GM21619 (cell line): ENCODE measurements around the gene VSTM2L.

ENCODE experiments used
- ATAC-seq: cut with Tn5 transposase; IDR thresholded peaks from one replicate; pipeline ENCODE4 v1.9.1; 2021; ENCODE audit not compliant: unreplicated experiment

The VSTM2L gene

DNA sequence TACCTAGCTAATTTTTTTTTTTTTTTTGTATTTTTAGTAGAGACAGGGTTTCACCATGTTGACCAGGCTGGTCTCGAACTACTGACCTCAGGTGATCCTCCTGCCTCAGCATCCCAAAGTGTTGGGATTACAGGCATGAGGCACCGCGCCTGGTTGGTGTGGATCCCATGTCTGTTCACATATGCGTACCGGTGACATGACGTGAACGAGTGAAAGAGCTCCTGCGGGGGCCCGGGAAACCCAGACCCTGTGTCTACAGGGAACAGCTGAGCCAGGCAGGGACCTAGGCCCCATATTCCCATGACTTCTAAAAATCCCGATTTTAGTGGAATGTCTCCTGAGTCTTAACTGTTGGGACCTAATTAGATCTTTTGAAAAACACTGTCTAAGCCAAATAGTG lies 33.1 kb downstream of the VSTM2L start:
- ATAC-seq, result no peak

DNA sequence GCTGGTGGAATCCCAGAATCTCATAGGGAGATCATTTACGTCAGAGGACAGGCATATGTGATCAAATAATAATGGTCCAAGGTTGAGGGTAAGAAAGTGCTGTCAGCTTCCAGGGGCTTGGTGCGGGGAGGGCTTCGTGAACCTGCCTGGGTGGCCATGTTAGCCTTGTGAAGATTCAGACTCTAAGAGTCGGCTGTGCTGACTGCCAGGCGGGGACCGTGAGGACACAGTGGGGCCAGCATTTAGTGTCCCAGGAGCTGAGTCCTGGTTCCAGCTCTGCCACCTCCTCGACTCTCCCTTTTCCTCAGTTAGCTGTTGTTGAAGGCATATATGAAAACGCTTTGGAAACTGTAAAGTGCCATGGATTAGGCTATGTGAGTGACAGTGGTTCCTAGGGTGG lies 33.5 kb downstream of the VSTM2L start:
- ATAC-seq, result no peak

DNA sequence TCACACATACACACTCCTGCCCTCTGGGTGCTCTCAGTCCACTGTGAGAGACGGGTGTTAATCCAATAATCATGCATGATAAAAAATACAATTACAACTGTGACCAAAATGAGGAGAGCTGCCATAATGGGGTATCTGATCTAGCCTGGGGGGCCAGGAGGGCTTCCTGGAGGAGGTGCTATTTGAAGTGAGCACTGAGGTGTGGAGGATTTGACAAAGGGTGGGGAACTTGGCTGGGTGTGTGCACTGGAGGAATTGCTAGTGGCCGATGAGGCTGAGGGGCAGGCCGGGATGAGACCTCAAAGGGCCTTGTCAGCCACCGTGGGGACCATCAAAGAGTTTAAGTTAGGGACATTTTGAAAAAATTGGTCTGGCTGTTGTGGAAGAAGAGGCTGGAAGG lies 34.8 kb downstream of the VSTM2L start:
- no peak for ATAC-seq

DNA sequence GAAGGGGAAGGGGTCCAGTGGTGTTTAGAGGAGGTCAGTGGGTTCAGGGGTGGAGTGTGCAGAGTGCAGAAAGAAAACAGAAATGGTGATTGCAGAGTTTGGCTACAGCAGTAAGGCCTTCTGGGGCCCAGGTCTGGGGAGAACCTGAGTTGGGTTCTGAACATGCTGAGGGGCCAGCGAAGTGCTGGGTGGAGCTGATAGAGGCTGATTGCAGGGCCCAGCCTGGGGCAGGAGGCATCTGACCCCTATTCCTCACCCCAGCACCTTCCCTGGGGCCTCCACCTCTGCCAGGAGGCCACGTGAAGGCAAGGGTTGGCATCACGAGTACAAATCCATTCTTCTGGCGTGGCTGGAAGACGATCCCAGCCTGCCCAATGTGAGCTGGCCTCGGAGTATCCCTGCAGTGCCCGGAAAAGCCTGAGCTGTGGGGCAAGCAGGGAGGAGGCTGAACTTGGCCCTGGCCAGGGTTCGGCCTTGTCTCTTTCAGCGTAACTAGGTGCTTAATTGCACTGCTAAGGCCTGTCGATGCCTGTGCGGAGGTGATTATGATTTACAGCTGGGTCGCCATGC lies 35.3 kb downstream of the VSTM2L start:
- no peak for ATAC-seq

DNA sequence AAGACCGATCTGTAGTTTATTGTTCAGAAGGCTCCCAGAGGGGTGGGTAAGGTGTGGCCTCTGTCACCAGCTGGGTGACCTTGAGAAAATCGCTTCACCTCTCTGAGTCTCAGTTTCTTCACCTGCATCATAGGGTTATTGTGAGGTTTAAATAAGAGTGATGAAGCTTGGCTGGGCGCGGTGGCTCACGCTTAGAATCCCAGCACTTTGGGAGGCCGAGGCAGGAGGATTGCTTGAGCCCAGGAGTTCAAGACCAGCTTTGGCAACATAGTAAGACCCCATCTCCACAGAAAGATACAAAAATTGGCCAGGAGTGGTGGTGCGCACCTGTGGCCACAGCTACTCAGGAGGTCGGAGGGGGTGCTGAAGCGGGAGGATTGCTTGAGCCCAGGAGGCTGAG lies 36.0 kb downstream of the VSTM2L start:
- no peak for ATAC-seq

DNA sequence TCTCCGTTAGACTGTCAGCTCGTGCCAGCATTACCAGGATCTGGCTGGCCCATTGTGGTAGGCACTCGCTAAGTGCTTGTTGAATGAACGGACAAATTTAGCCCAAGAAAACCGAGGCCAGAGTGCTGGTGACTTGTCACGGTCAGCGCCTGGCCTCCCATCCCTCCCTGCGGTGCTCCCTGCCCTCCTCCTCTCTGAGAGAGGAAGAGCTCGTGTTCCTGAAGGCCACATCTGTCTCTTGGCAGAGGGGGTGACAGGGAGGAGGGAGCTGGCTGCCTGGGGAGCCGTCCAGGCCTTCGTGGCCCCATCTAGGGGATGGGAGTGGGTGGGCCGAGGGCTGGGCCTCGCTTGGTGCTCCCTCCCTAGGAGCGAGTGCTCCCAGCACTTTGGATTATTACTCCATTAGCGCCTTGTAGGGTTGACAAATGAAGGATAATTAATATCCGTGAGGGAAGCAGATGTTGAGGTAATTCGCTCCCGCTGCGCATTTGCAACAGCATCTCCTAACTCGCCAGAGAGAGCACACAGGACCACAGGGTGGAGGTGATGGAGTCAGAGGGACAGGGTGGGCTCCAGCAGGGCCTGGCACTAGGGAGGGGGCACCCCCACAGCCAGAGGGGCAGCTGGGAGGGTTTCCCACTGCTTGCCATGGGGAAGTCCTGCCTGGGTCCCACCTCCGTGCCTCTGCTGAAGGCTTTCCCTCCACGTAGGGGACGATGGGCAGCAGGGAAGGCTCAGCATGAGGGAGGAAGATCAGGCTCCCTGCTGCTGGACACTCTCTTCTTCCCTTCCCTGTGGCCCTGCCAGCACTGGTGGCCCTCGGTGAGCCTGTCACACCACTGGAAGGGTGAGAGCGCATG lies 37.0 kb downstream of the VSTM2L start:
- ATAC-seq, result no peak

DNA sequence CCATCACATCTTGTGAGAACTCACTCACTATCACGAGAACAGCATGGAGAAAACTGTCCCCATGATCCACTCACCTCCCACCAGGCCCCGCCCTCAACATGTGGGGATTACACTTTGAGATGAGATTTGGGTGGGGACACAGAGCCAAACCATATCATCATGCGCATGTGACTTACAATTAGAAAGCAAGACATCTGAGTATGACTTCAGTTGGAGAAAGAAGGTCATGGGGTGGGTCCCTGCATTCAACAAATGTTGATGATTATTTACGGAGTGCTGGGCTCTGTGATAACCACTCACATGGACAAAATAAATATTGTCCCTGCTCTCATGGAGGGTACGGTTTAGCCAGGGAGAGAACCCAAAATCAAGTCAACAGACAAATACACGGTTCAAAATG lies 37.9 kb downstream of the VSTM2L start:
- no peak for ATAC-seq

DNA sequence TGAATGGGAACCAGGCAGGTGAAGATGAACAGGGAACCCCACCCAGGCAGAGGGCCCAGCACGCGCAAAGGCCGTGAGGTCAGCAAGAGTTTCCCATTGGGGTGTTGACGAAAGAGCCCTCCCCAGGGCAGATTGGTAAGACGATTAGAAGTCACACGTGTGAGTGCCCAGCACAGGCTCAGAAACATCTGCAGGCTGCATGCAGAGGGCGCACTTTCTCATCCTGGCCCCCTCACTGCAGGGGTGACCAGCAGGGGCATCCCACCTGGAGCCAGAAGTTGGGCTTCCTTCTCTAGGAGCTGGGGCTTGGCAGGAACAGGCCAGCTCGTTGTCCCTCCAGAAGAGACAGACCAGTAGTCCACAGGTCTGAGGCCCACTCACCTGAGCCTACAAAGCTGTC lies 38.4 kb downstream of the VSTM2L start:
- no peak for ATAC-seq

DNA sequence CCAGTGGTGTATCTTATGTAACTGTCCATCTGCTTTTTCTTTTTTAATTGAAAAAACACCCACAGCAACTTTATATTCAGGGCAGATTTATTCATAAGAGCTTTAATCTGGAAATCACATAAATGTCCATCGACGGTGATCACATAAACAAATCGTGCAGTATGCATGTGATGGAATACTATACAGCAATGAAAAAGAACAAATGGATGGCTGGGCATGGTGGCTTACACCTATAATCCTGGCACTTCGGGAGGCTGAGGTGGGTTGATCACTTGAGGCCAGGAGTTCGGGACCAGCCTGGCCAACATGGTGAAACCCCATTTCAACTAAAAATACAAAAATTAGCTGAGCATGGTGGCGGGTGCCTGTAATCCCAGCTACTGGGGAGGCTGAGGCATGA lies 39.1 kb downstream of the VSTM2L start:
- ATAC-seq, result no peak

DNA sequence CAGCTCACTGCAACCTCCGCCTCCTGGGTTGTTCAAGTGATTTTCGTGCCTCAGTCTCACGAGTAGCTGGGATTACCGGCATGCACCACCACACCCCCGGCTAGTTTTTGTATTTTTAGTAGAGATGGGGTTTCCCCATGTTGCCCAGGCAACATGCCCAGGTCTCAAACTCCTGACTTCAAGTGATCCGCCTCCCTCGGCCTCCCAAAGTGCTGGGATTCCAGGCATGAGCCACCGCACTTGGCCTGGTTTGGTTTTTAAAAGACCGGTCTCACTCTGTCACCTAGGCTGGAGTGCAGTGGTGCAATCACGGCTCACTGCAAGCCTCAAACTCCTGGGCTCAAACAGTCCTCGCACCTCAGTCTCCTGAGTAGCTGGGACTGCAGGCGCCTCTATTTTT lies 40.1 kb downstream of the VSTM2L start:
- no peak for ATAC-seq

DNA sequence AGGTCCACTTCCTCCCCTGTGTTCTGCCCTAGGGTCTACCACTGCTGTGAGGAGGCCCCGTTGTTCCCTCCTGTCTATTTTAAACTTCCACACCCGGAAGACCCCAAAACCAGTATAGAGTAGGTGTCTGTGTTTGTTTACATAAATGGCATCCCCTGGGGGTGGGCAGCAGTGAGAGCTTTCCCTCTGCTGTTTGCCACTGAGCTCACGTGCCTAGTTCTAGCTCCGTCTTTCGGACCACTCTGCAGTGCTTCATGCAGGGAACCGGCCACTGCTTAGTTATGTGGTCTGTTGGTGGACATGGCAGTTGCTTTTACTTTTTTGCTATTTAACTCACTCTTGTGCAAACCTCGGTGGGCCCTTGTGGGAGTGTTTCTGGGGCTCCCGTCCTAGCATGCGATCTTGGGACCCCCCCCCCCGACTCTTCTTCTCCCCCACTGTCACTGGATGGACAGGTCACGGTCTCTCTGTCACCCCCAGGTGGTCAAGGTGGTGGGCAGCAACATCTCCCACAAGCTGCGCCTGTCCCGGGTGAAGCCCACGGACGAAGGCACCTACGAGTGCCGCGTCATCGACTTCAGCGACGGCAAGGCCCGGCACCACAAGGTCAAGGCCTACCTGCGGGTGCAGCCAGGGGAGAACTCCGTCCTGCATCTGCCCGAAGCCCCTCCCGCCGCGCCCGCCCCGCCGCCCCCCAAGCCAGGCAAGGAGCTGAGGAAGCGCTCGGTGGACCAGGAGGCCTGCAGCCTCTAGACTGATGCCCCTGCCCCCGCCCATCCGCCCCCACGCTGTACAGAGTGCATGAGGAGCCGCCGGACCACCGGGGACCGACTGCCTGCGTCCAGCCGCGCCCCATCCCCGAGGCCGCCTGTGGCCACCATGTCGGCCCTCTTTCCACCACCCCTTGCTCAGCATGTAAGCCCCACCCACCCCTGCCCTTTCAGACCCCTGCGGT lies 40.9 kb downstream of the VSTM2L start:
- ATAC-seq, result no peak

DNA sequence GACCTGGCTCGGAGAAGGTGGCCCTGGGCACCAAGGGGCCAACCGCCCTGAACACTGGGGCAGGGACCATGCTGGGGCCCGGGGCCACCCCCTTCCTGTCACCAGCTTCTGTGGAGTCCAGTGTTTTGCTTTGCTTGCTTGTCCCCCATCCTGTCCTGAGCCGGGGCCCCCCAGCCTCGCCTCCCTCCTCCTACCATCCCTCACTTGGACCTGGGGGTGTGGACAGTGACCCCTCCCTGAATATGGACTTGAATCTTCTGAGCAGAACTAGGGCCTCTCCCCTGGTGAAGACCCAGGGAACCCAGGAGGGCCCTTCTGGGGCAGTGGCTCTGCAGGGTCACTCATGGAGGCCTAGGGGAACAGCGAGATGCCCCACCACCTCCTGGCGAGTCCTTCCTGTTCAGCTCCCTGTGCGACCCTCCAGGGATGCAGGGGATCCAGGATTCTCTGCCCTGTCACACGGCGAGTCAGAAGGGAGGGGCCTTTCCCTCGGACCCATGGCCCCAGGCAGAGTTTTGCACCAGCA lies 41.6 kb downstream of the VSTM2L start:
- ATAC-seq, result no peak

DNA sequence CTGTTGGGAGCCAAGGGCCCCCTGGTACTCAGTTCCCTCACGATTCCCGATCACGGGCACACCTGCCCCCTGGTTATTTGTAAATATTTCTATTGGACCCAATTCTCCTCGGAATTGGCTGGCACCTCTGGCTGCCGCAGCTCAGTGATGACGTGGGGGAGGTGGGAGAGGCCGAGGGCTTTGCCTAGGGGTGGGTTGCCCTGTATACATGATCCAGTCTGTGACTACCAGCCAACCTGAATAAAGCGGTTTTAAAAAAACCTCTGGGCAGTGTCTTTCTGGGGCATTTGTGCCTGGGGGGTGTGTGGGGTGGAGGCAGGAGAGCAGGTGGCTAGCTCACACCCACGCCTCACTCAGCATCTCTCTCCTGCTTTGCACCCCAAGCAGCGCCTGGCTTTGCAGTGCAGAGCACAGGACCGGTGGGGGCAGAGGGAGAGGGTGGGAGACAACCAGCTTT lies 42.2 kb downstream of the VSTM2L start:
- no peak for ATAC-seq

DNA sequence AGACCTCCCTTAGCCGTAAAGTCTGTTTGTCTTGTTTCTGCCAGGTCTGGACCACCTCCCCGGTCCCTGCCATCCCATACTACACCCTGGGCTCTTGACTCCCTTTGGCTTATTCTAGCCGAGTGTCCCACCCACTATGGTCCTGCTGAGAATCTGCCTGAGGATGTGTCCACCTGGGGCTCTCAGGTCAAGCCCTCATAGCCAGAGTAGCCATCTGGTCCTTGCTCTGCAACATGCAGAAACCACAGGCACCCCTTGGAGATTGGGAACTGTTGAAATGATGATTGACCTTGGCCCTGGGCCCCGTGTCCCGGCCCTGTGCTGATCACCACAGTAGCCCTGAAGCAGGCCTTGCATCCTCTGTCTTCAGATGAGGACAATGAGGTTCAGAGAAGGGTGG lies 44.0 kb downstream of the VSTM2L start:
- no peak for ATAC-seq

DNA sequence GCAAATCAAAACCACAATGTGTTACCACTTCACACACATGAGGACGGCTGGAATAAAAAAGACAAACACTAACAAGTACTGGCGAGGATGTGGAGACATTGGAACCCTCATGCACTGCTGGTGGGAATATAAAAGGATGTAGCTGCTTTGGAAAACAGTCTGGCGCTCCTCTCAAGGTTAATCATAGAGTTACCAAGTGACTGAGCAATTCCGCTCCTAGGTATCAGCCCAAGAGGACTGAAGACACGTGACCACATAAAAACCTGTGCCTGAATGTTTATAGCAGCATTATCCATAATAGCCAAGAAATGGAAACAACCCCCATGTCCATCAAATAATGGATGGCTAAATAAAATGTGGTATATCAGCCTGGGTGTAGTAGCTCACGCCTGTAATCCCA lies 45.0 kb downstream of the VSTM2L start:
- no peak for ATAC-seq

DNA sequence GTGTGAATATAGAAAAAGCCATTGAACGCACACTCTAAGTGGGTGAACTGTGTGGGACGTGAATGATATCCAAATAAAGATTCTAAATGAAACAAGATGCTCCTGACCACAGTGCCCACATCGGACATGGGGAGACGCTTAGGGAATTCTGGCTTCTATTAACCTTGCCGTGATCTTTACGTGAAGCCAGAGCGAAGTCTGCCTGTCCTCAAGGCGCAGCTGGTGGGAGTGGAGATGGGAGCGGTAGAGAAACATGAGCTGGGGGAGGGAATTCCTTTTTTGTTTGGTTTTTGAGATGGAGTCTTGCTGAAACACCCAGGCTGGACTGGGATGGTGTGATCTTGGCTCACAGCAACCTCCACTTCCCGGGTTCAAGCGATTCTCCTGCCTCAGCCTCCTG lies 46.0 kb downstream of the VSTM2L start:
- ATAC-seq, result no peak

DNA sequence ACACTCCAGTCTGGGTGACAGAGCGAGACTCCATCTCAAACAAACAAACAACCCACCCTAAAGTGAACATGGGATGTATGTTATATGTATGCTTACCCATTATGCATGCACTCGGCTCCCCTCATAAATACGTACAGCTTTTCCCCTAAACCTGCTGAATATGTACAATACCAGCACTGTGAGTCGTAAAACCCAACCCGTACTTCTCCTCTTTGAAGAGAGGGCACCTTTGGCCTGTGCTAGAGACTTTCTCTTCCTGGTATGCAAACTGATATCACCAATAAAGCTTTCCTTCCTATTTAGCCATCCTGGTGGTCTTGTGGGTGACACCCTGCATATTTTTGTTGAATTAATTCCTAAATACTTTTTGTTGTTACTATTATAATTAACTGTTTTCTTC lies 51.3 kb downstream of the VSTM2L start:
- ATAC-seq, result no peak

DNA sequence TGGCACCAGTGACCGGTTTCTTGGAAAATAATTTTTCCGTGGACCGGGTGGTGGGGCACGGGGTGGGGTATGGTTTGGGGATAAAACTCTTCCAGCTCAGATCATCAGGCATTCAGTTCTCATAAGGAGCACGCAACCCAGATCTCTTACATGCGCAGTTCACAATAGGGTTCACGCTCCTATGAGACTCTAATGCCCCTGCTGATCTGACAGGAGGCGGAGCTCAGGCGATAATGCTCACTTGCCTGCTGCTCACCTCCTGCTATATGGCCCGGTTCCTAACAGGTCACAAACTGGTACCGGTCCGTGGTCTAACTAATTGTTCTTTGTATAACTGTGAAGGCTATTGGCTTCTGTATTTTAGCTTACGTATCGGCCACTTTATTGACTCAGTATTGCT lies 51.7 kb downstream of the VSTM2L start:
- no peak for ATAC-seq

DNA sequence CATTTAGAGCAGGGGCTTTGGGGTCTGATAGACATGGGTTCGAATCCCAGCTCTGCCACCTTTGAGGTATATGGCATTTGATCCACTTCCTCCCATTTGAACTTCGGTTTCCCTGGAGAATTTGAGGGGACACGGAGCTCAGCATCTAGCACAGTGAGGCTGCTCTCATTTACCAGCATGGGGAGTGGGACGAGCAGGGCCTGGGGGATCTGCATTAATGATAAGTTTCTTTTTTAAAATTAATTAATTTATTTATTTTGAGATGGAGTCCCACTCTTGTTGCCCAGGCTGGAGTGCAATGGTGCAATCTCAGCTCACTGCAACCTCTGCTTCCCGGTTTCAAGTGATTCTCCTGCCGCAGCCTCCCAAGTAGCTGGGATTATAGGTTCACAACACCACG lies 52.6 kb downstream of the VSTM2L start:
- ATAC-seq, result no peak

DNA sequence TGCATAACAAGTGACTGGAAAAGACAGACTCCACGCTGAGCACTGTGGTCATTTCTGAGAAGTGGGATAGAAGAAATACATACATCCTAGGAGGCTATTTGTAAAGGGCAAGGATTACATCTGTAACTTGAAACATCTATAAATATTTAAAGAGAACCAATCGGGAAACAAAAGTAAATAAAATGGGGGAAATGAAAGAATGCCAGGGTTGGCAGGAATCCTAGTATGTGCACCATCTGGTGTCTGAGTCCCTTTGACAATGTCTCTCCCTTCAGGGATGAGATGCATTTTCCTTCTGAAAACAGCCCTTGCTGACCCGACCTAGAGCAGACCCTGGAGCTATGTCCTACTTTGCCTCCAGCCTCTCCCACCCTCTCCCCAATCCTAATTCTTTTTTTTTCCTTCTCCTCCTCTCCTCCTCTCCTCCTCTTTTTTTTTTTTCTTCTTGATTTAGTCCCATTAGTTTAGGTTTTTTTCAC lies 53.2 kb downstream of the VSTM2L start:
- ATAC-seq, result no peak

DNA sequence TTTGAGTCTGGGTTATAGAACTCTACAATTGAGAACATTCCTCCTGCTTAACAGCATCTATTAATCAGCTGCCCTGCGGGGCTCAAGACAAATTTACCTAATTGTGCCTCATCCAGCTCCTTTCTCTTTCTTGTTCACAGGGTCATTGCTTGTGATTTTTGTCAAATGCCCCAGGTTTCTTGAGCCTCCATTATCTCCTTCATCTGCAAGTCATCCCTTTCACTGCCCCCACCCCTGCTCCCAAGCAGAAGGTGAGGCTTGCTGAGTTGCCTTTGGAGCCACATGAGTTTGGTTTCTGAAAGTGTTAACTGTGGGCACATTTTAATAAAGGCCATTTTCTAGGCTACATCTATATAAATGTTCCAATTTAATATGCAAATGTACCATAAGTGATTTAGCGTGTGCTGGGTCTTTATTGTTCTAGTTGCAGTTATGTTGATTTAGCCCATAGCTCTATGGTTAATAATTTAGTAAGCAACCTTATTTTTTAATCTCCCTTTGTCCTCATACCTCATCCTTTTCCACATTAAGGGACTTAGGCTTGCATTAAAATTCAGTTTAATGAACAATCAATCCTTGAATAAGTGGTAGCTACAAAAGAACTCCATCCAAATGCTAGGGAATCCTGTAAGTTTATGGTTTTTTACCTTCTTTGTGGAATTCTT lies 56.1 kb downstream of the VSTM2L start:
- no peak for ATAC-seq
